ENCODE data around the gene AIF1L. TPM values are rescaled to one million over a fixed set of nuclear protein-coding genes. Genes with fewer than 3 reads are reported as not detected.

AIF1L gene
- total RNA-seq, 5 donors from 2014 or later (not counting 1 experiment from before 2014, with no cell fraction given): 0.37 to 0.67 (median 0.51) TPM; not detected in 2

- peaks cover 32 to 36% (median 34%) of the 10 kb centered on the region in 3 donors for H3K4me1 Mint-ChIP-seq
- Histone ChIP-seq H3K4me3 (ENCODE audit: control insufficient read depth in 1 of 2, extremely low read depth in 1 of 2, low read length in 1 of 2) (peak within 1 kb of the TSS; percentile 77 to 95), H3K9me3 (no peaks in the 10 kb centered on the region), H3K4me1 (ENCODE audit: control insufficient read depth in 1 of 2, extremely low read depth in 1 of 2, insufficient read depth in 2 of 2, low read length in 2 of 2) (peaks cover 11 to 22% of the 10 kb centered on the region in 2 experiments), H3K27ac (ENCODE audit: low read length) (peak within 1 kb of the TSS; percentile 75), H3K27me3 (replicated peaks in 1 of 2; ENCODE audit: control insufficient read depth in 2 of 2, extremely low read depth in 1 of 2, insufficient read depth in 2 of 2, low read length in 1 of 2) (peaks cover 0 to 2% of the 10 kb centered on the region in 2 experiments), H3K36me3 (ENCODE audit: control insufficient read depth in 2 of 2, extremely low read depth in 1 of 2, insufficient read depth in 1 of 2, low read length in 1 of 2) (peaks cover 0 to 33% of the 10 kb centered on the region in 2 donors)
- H3K4me3 Mint-ChIP-seq: peak within 1 kb of the TSS; percentile 95 to 100 (median 95)
- H3K9me3 Mint-ChIP-seq: no peaks in the 10 kb centered on the region
- ChIA-PET CTCF (no interaction called here), POLR2A (interaction anchor here (0.5 to 1.4 kb wide), 6 partner anchors 20 to 456 kb away, joined by 3 to 14 read pairs (median 4); partner anchors contain the start of gene EXOSC2 (in 1 of the 2))
- WGBS (ENCODE audit: insufficient coverage): under 1% methylated on average over 60 of the region's 61 CpGs
- H3K27me3 Mint-ChIP-seq: peaks cover 0 to 2% of the 10 kb centered on the region in 2 donors
- H3K27ac Mint-ChIP-seq: peak within 1 kb of the TSS; percentile 97
- ATAC-seq (replicated peaks in 1 of 4) (peak; percentile 98 to 99 (median 98)), DNase-seq (peak; percentile 98 to 100 (median 99))
- peaks cover 27% of the 10 kb centered on the region for H3K36me3 Mint-ChIP-seq
Observed at GRCh38 chr9:131125288-131126058, 29.1 kb downstream of the AIF1L start, which contains the start of gene NUP214. TSS of gene NUP214 (plus strand) at chr9:131125586. CDS start at chr9:131125705, 119 bp downstream.

GRCh38 chr9:131126059-131126426 is 29.7 kb downstream of the AIF1L start:
- H3K9me3 Mint-ChIP-seq: no peaks in the 10 kb centered on the region
- peak overlapping the region; percentile 97 for H3K27ac Mint-ChIP-seq
- Histone ChIP-seq H3K36me3 (ENCODE audit: control insufficient read depth in 2 of 2, extremely low read depth in 1 of 2, insufficient read depth in 1 of 2, low read length in 1 of 2) (peaks cover 4 to 39% of the 10 kb centered on the region in 2 donors), H3K4me3 (ENCODE audit: control insufficient read depth in 1 of 2, extremely low read depth in 1 of 2, low read length in 1 of 2) (peak overlapping the region; percentile 77 to 95), H3K27ac (ENCODE audit: low read length) (peak overlapping the region; percentile 74), H3K9me3 (no peaks in the 10 kb centered on the region), H3K27me3 (replicated peaks in 1 of 2; ENCODE audit: control insufficient read depth in 2 of 2, extremely low read depth in 1 of 2, insufficient read depth in 2 of 2, low read length in 1 of 2) (no peaks in the 10 kb centered on the region), H3K4me1 (ENCODE audit: control insufficient read depth in 1 of 2, extremely low read depth in 1 of 2, insufficient read depth in 2 of 2, low read length in 2 of 2) (peaks cover 11 to 22% of the 10 kb centered on the region in 2 experiments)
- DNase-seq (no peak), ATAC-seq (replicated peaks in 1 of 4) (no peak)
- peaks cover 32 to 37% (median 35%) of the 10 kb centered on the region in 3 donors for H3K4me1 Mint-ChIP-seq
- ChIA-PET CTCF (no interaction called here), POLR2A (interaction anchor here in 1 of 2 donors (0.7 to 1.4 kb wide), 2 partner anchors 89 to 144 kb away, joined by 3 to 4 read pairs; no protein-coding TSS in a partner anchor)
- WGBS (ENCODE audit: insufficient coverage): 0% methylated on average over 7 of the region's 11 CpGs
- peaks cover 0 to 2% of the 10 kb centered on the region in 2 donors for H3K27me3 Mint-ChIP-seq
- peaks cover 28% of the 10 kb centered on the region for H3K36me3 Mint-ChIP-seq
- peak overlapping the region; percentile 95 to 100 (median 95) for H3K4me3 Mint-ChIP-seq

- peaks cover 11 to 22% of the 10 kb centered on the region in 2 experiments for H3K4me1 ChIP-seq (ENCODE audit: control insufficient read depth in 1 of 2, extremely low read depth in 1 of 2, insufficient read depth in 2 of 2, low read length in 2 of 2)
- POLR2A ChIA-PET: interaction anchor here in 1 of 2 donors (0.7 kb wide), 1 partner anchor 281 kb away, joined by 4 read pairs; no protein-coding TSS in a partner anchor
- DNase-seq (no peak), ATAC-seq (replicated peaks in 1 of 4) (no peak)
- CTCF ChIA-PET: no interaction called here
- peaks cover 32 to 37% (median 35%) of the 10 kb centered on the region in 3 donors for H3K4me1 Mint-ChIP-seq
- peaks cover 45% of the 10 kb centered on the region for H3K36me3 Mint-ChIP-seq
- no peaks in the 10 kb centered on the region for H3K9me3 ChIP-seq
- H3K27me3 Mint-ChIP-seq: peaks cover 0 to 2% of the 10 kb centered on the region in 2 donors
- H3K9me3 Mint-ChIP-seq: no peaks in the 10 kb centered on the region
- peaks cover 7 to 70% of the 10 kb centered on the region in 2 donors for H3K36me3 ChIP-seq (ENCODE audit: control insufficient read depth in 2 of 2, extremely low read depth in 1 of 2, insufficient read depth in 1 of 2, low read length in 1 of 2)
- WGBS (ENCODE audit: insufficient coverage): no CpG with 5 or more reads among the region's 3 CpGs
- H3K27me3 ChIP-seq (replicated peaks in 1 of 2; ENCODE audit: control insufficient read depth in 2 of 2, extremely low read depth in 1 of 2, insufficient read depth in 2 of 2, low read length in 1 of 2): no peaks in the 10 kb centered on the region
- H3K4me3 ChIP-seq (ENCODE audit: control insufficient read depth in 1 of 2, extremely low read depth in 1 of 2, low read length in 1 of 2): no peak overlapping the region
- no peak overlapping the region for H3K4me3 Mint-ChIP-seq
- no peak overlapping the region for H3K27ac ChIP-seq (ENCODE audit: low read length)
- no peak overlapping the region for H3K27ac Mint-ChIP-seq
Observed at GRCh38 chr9:131129183-131129582, 32.9 kb downstream of the AIF1L start.

GRCh38 chr9:131138676-131139075 is 42.3 kb downstream of the AIF1L start:
- ATAC-seq (replicated peaks in 1 of 4): no peak
- no CpG with 5 or more reads among the region's 2 CpGs for WGBS (ENCODE audit: insufficient coverage)
- Histone ChIP-seq H3K4me1 (ENCODE audit: control insufficient read depth in 1 of 2, extremely low read depth in 1 of 2, insufficient read depth in 2 of 2, low read length in 2 of 2) (no peaks in the 10 kb centered on the region), H3K9me3 (no peaks in the 10 kb centered on the region), H3K36me3 (ENCODE audit: control insufficient read depth in 2 of 2, extremely low read depth in 1 of 2, insufficient read depth in 1 of 2, low read length in 1 of 2) (peaks cover 13 to 84% of the 10 kb centered on the region in 2 donors), H3K27ac (ENCODE audit: low read length) (no peak overlapping the region), H3K27me3 (replicated peaks in 1 of 2; ENCODE audit: control insufficient read depth in 2 of 2, extremely low read depth in 1 of 2, insufficient read depth in 2 of 2, low read length in 1 of 2) (no peaks in the 10 kb centered on the region), H3K4me3 (ENCODE audit: control insufficient read depth in 1 of 2, extremely low read depth in 1 of 2, low read length in 1 of 2) (no peak overlapping the region)
- peaks cover 69% of the 10 kb centered on the region for H3K36me3 Mint-ChIP-seq
- CTCF ChIA-PET: no interaction called here
- POLR2A ChIA-PET: no interaction called here
- no peak for DNase-seq
- H3K27me3 Mint-ChIP-seq: no peaks in the 10 kb centered on the region
- H3K4me1 Mint-ChIP-seq: peaks cover 0 to under 1% (median 0%) of the 10 kb centered on the region in 3 donors
- H3K27ac Mint-ChIP-seq: no peak overlapping the region
- no peaks in the 10 kb centered on the region for H3K9me3 Mint-ChIP-seq
- no peak overlapping the region for H3K4me3 Mint-ChIP-seq

GRCh38 chr9:131140112-131140511 is 43.8 kb downstream of the AIF1L start:
- no peaks in the 10 kb centered on the region for H3K9me3 ChIP-seq
- H3K36me3 Mint-ChIP-seq: peaks cover 72% of the 10 kb centered on the region
- no peaks in the 10 kb centered on the region for H3K9me3 Mint-ChIP-seq
- no peak for ATAC-seq (replicated peaks in 1 of 4)
- DNase-seq: no peak
- H3K27me3 ChIP-seq (replicated peaks in 1 of 2; ENCODE audit: control insufficient read depth in 2 of 2, extremely low read depth in 1 of 2, insufficient read depth in 2 of 2, low read length in 1 of 2): no peaks in the 10 kb centered on the region
- peaks cover 18 to 84% of the 10 kb centered on the region in 2 donors for H3K36me3 ChIP-seq (ENCODE audit: control insufficient read depth in 2 of 2, extremely low read depth in 1 of 2, insufficient read depth in 1 of 2, low read length in 1 of 2)
- peaks cover 0 to 6% (median 2%) of the 10 kb centered on the region in 3 donors for H3K4me1 Mint-ChIP-seq
- POLR2A ChIA-PET: no interaction called here
- H3K4me3 Mint-ChIP-seq: no peak overlapping the region
- whole genome bisulfite sequencing (ENCODE audit: insufficient coverage): 100% methylated on average over 3 of the region's 4 CpGs
- H3K27ac Mint-ChIP-seq: no peak overlapping the region
- H3K4me1 ChIP-seq (ENCODE audit: control insufficient read depth in 1 of 2, extremely low read depth in 1 of 2, insufficient read depth in 2 of 2, low read length in 2 of 2): no peaks in the 10 kb centered on the region
- CTCF ChIA-PET: no interaction called here
- H3K4me3 ChIP-seq (ENCODE audit: control insufficient read depth in 1 of 2, extremely low read depth in 1 of 2, low read length in 1 of 2): no peak overlapping the region
- no peaks in the 10 kb centered on the region for H3K27me3 Mint-ChIP-seq
- H3K27ac ChIP-seq (ENCODE audit: low read length): no peak overlapping the region

- no peaks in the 10 kb centered on the region for H3K9me3 Mint-ChIP-seq
- no peak overlapping the region for H3K4me3 Mint-ChIP-seq
- no peaks in the 10 kb centered on the region for H3K27me3 Mint-ChIP-seq
- ChIA-PET CTCF (interaction anchor here in 1 of 2 donors (0.6 kb wide), 1 partner anchor 768 kb away, joined by 6 read pairs; no protein-coding TSS in a partner anchor), POLR2A (no interaction called here)
- no peak overlapping the region for H3K27ac Mint-ChIP-seq
- Histone ChIP-seq H3K27me3 (replicated peaks in 1 of 2; ENCODE audit: control insufficient read depth in 2 of 2, extremely low read depth in 1 of 2, insufficient read depth in 2 of 2, low read length in 1 of 2) (no peaks in the 10 kb centered on the region), H3K9me3 (no peaks in the 10 kb centered on the region), H3K27ac (ENCODE audit: low read length) (no peak overlapping the region), H3K4me1 (ENCODE audit: control insufficient read depth in 1 of 2, extremely low read depth in 1 of 2, insufficient read depth in 2 of 2, low read length in 2 of 2) (no peaks in the 10 kb centered on the region), H3K36me3 (ENCODE audit: control insufficient read depth in 2 of 2, extremely low read depth in 1 of 2, insufficient read depth in 1 of 2, low read length in 1 of 2) (peaks cover 18 to 84% of the 10 kb centered on the region in 2 donors), H3K4me3 (ENCODE audit: control insufficient read depth in 1 of 2, extremely low read depth in 1 of 2, low read length in 1 of 2) (no peak overlapping the region)
- WGBS (ENCODE audit: insufficient coverage): no CpG with 5 or more reads among the region's 3 CpGs
- peaks cover 75% of the 10 kb centered on the region for H3K36me3 Mint-ChIP-seq
- peaks cover 0 to 6% (median 2%) of the 10 kb centered on the region in 3 donors for H3K4me1 Mint-ChIP-seq
- ATAC-seq (replicated peaks in 1 of 4) (no peak), DNase-seq (no peak)
Observed at GRCh38 chr9:131140550-131140949, 44.2 kb downstream of the AIF1L start.

All from T-cell (primary cell).